HEK293 (cell line): ENCODE measurements around the gene INKA2.

Experiments
- CTCF ChIA-PET: fragments of 350-600 bp; formaldehyde crosslinking; extraction: SDS; loops from one replicate; lab custom pipeline; 2021; ENCODE audit warnings: antibody characterized with exemption; lab: Yijun Ruan, JAX
- POLR2A ChIA-PET: fragments of 300-600 bp; formaldehyde crosslinking; extraction: SDS; loops from one replicate; lab custom pipeline; 2020; ENCODE audit warnings: antibody characterized with exemption, inconsistent platforms; lab: Yijun Ruan, JAX
- H3K27ac ChIP-seq: fragments of 200-500 bp; sonication (Bioruptor generic); 2 replicates; pipeline ENCODE4 v1.5.1; 2014; ENCODE audit warnings: low read depth, low read length, control low read depth, inconsistent platforms; ENCODE audit errors: extremely low read depth
- H3K36me3 ChIP-seq, 2 experiments: fragments of 200-500 bp in 1 of 2; sonication (Bioruptor generic) in 1 of 2; 1 replicate in 1 of 2; 2 replicates in 1 of 2; pipeline ENCODE4 v1.5.1; 2014 to 2017; ENCODE audit warnings: inconsistent platforms in 2 of 2, low read length in 2 of 2; ENCODE audit not compliant: control insufficient read depth in 2 of 2, insufficient read depth in 1 of 2
- H3K4me1 ChIP-seq: fragments of 200-500 bp; sonication (Bioruptor generic); 2 replicates; pipeline ENCODE4 v1.5.1; 2014; ENCODE audit warnings: mild to moderate bottlenecking, low read length, inconsistent platforms; ENCODE audit not compliant: control insufficient read depth, insufficient read depth
- H3K4me3 ChIP-seq: 2 replicates; pipeline ENCODE4 v1.5.1; 2011; ENCODE audit warnings: low read depth, mild to moderate bottlenecking, control low read depth, low read length, moderate library complexity
- H3K9me3 ChIP-seq: fragments of 200-500 bp; sonication (Bioruptor generic); 2 replicates; pipeline ENCODE4 v1.5.1; 2014; ENCODE audit warnings: low read depth, low read length, inconsistent platforms; ENCODE audit not compliant: control insufficient read depth, insufficient read depth
- RBAK ChIP-seq: fragments of 450-650 bp; formaldehyde crosslinking; IDR thresholded peaks from 2 replicates; pipeline ENCODE4 v1.5.1; 2016; ENCODE audit warnings: missing biosample characterization, missing genetic modification characterization
- SALL2 ChIP-seq: fragments of 450-650 bp; formaldehyde crosslinking; IDR thresholded peaks from 2 replicates; pipeline ENCODE4 v1.5.0; 2017; ENCODE audit warnings: missing biosample characterization, mild to moderate bottlenecking, missing genetic modification characterization, borderline replicate concordance
- ZBTB21 ChIP-seq: fragments of 450-650 bp; formaldehyde crosslinking; IDR thresholded peaks from 2 replicates; pipeline ENCODE4 v1.5.1; 2017; ENCODE audit warnings: missing biosample characterization, missing genetic modification characterization
- ZBTB48 ChIP-seq: fragments of 450-650 bp; formaldehyde crosslinking; IDR thresholded peaks from 2 replicates; pipeline ENCODE4 v1.5.1; 2016; ENCODE audit warnings: missing biosample characterization, missing genetic modification characterization
- ZFP69B ChIP-seq: fragments of 450-650 bp; formaldehyde crosslinking; IDR thresholded peaks from 2 replicates; pipeline ENCODE4 v1.5.1; 2016; ENCODE audit warnings: missing biosample characterization, missing genetic modification characterization
- ZNF48 ChIP-seq: fragments of 450-650 bp; formaldehyde crosslinking; IDR thresholded peaks from 2 replicates; pipeline ENCODE4 v1.5.1; 2016; ENCODE audit warnings: missing biosample characterization, missing genetic modification characterization
- ZNF529 ChIP-seq: fragments of 450-650 bp; formaldehyde crosslinking; IDR thresholded peaks from 2 replicates; pipeline ENCODE4 v1.5.1; 2017; ENCODE audit warnings: missing genetic modification characterization, missing biosample characterization; ENCODE audit not compliant: insufficient replicate concordance
- ZNF544 ChIP-seq: fragments of 450-650 bp; formaldehyde crosslinking; IDR thresholded peaks from 2 replicates; pipeline ENCODE4 v1.5.0; 2017; ENCODE audit warnings: missing biosample characterization, missing genetic modification characterization
- ZNF560 ChIP-seq: fragments of 450-650 bp; formaldehyde crosslinking; IDR thresholded peaks from 2 replicates; pipeline ENCODE4 v1.5.1; 2017; ENCODE audit warnings: missing biosample characterization, missing genetic modification characterization, borderline replicate concordance
- ZNF624 ChIP-seq: fragments of 450-650 bp; formaldehyde crosslinking; IDR thresholded peaks from 2 replicates; pipeline ENCODE4 v1.5.1; 2017; ENCODE audit warnings: missing biosample characterization, missing genetic modification characterization
- ZNF658 ChIP-seq: fragments of 450-650 bp; formaldehyde crosslinking; IDR thresholded peaks from 2 replicates; pipeline ENCODE4; 2016; ENCODE audit warnings: missing biosample characterization, missing genetic modification characterization
- ZNF777 ChIP-seq: fragments of 450-650 bp; formaldehyde crosslinking; IDR thresholded peaks from 2 replicates; pipeline ENCODE4 v1.5.1; 2017; ENCODE audit warnings: missing biosample characterization, missing genetic modification characterization, borderline replicate concordance
- ZNF792 ChIP-seq: fragments of 450-650 bp; formaldehyde crosslinking; IDR thresholded peaks from 2 replicates; pipeline ENCODE4 v1.5.1; 2016; ENCODE audit warnings: missing biosample characterization, missing genetic modification characterization
- ZSCAN16 ChIP-seq: fragments of 450-650 bp; formaldehyde crosslinking; IDR thresholded peaks from 2 replicates; pipeline ENCODE4 v1.5.1; 2016; ENCODE audit warnings: missing biosample characterization, missing genetic modification characterization
- TF ChIP-seq, protein P1 (sequence below): fragments of 450-650 bp; formaldehyde crosslinking; IDR thresholded peaks from 2 replicates; pipeline ENCODE4 v1.5.1; 2016; ENCODE audit warnings: missing biosample characterization, missing genetic modification characterization
- TF ChIP-seq, protein P2 (sequence below): fragments of 450-650 bp; formaldehyde crosslinking; IDR thresholded peaks from 2 replicates; pipeline ENCODE4 v1.5.1; 2016; ENCODE audit warnings: missing biosample characterization, missing genetic modification characterization
- TF ChIP-seq, protein P3 (sequence below): IDR thresholded peaks from 2 replicates; pipeline ENCODE4 v1.6.1; 2011; ENCODE audit warnings: mild to moderate bottlenecking, low read depth, low read length, borderline replicate concordance
- TF ChIP-seq, protein P4 (sequence below): fragments of 450-650 bp; formaldehyde crosslinking; IDR thresholded peaks from 2 replicates; pipeline ENCODE4 v1.5.1; 2016; ENCODE audit warnings: missing biosample characterization, missing genetic modification characterization
- TF ChIP-seq, protein P5 (sequence below): fragments of 450-650 bp; formaldehyde crosslinking; IDR thresholded peaks from 2 replicates; pipeline ENCODE4 v1.5.1; 2017; ENCODE audit warnings: missing biosample characterization, missing genetic modification characterization
- TF ChIP-seq, protein P6 (sequence below): fragments of 450-650 bp; formaldehyde crosslinking; IDR thresholded peaks from 2 replicates; pipeline ENCODE4; 2016; ENCODE audit warnings: missing biosample characterization, missing genetic modification characterization

Gene INKA2

DNA sequence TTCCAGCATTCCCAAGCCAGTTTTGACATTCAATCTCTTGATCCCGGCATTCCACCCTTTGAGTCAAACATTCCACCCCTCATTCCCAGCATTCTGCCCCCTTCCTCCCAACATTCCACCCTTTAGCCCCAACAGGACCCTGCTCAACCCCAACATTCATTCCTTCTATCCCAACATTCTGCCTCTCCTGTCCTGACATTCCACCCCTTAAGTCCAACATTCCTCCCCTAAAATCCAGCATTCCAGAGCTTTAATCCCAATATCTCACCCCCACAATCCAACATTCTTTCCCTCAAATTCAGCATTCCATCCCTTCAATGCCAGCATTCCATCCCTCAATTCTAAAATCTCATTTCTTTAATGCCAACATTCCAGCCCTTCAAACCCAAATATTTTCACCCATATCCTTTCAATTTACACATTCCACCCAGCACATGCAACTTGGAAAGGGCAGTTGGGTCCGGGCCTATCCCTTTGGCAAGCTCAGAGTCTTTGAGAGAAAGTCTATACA, 39.4 kb upstream of the INKA2 start (continued):
- TF ChIP-seq, protein P1, sequence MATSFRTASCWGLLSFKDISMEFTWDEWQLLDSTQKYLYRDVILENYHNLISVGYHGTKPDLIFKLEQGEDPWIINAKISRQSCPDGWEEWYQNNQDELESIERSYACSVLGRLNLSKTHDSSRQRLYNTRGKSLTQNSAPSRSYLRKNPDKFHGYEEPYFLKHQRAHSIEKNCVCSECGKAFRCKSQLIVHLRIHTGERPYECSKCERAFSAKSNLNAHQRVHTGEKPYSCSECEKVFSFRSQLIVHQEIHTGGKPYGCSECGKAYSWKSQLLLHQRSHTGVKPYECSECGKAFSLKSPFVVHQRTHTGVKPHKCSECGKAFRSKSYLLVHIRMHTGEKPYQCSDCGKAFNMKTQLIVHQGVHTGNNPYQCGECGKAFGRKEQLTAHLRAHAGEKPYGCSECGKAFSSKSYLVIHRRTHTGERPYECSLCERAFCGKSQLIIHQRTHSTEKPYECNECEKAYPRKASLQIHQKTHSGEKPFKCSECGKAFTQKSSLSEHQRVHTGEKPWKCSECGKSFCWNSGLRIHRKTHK (tag by site-specific recombination), result no peak
- TF ChIP-seq, protein P2, sequence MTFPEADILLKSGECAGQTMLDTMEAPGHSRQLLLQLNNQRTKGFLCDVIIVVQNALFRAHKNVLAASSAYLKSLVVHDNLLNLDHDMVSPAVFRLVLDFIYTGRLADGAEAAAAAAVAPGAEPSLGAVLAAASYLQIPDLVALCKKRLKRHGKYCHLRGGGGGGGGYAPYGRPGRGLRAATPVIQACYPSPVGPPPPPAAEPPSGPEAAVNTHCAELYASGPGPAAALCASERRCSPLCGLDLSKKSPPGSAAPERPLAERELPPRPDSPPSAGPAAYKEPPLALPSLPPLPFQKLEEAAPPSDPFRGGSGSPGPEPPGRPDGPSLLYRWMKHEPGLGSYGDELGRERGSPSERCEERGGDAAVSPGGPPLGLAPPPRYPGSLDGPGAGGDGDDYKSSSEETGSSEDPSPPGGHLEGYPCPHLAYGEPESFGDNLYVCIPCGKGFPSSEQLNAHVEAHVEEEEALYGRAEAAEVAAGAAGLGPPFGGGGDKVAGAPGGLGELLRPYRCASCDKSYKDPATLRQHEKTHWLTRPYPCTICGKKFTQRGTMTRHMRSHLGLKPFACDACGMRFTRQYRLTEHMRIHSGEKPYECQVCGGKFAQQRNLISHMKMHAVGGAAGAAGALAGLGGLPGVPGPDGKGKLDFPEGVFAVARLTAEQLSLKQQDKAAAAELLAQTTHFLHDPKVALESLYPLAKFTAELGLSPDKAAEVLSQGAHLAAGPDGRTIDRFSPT (tag by site-specific recombination), result no peak

DNA sequence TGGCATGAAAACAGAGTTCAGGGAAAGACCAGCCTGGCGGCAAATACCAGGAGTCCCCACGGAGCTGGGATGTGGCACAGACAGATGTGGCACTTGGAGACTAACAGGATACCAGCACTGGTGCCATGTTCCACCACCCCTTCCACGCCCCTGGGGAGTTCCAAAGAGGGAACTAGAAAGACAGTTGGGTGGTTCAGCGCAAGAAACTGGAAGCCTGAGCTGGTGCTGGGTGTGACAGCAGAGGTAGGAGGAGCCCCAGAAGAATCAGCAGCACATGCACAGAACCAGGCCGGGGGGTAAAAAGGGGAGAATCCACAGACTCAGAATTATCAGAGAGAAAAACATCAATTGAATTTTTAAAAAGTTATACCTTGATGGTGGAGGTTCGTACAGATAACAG, 38.9 kb upstream of the INKA2 start:
- no peak overlapping the region for H3K27ac ChIP-seq
- TF ChIP-seq ZNF624 (tag by site-specific recombination), result no peak
- TF ChIP-seq ZBTB48, result no peak
- TF ChIP-seq ZNF792 (tag by site-specific recombination), result no peak
- TF ChIP-seq SALL2 (tag by site-specific recombination), result no peak
- TF ChIP-seq, protein P3, sequence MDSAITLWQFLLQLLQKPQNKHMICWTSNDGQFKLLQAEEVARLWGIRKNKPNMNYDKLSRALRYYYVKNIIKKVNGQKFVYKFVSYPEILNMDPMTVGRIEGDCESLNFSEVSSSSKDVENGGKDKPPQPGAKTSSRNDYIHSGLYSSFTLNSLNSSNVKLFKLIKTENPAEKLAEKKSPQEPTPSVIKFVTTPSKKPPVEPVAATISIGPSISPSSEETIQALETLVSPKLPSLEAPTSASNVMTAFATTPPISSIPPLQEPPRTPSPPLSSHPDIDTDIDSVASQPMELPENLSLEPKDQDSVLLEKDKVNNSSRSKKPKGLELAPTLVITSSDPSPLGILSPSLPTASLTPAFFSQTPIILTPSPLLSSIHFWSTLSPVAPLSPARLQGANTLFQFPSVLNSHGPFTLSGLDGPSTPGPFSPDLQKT, result no peak
- no peak for TF ChIP-seq ZBTB21 (tag by site-specific recombination)
- no peak for TF ChIP-seq ZNF658 (tag by site-specific recombination)
- TF ChIP-seq, protein P4, sequence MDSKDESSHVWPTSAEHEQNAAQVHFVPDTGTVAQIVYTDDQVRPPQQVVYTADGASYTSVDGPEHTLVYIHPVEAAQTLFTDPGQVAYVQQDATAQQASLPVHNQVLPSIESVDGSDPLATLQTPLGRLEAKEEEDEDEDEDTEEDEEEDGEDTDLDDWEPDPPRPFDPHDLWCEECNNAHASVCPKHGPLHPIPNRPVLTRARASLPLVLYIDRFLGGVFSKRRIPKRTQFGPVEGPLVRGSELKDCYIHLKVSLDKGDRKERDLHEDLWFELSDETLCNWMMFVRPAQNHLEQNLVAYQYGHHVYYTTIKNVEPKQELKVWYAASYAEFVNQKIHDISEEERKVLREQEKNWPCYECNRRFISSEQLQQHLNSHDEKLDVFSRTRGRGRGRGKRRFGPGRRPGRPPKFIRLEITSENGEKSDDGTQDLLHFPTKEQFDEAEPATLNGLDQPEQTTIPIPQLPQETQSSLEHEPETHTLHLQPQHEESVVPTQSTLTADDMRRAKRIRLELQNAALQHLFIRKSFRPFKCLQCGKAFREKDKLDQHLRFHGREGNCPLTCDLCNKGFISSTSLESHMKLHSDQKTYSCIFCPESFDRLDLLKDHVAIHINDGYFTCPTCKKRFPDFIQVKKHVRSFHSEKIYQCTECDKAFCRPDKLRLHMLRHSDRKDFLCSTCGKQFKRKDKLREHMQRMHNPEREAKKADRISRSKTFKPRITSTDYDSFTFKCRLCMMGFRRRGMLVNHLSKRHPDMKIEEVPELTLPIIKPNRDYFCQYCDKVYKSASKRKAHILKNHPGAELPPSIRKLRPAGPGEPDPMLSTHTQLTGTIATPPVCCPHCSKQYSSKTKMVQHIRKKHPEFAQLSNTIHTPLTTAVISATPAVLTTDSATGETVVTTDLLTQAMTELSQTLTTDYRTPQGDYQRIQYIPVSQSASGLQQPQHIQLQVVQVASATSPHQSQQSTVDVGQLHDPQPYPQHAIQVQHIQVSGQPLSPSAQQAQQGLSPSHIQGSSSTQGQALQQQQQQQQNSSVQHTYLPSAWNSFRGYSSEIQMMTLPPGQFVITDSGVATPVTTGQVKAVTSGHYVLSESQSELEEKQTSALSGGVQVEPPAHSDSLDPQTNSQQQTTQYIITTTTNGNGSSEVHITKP (tag by site-specific recombination), result no peak
- no peak for TF ChIP-seq RBAK (tag by site-specific recombination)
- no peak for TF ChIP-seq ZNF777 (tag by site-specific recombination)
- TF ChIP-seq ZFP69B (tag by site-specific recombination), result no peak
- TF ChIP-seq ZNF48, result no peak
- no peak for TF ChIP-seq ZNF560 (tag by site-specific recombination)
- TF ChIP-seq, protein P5, sequence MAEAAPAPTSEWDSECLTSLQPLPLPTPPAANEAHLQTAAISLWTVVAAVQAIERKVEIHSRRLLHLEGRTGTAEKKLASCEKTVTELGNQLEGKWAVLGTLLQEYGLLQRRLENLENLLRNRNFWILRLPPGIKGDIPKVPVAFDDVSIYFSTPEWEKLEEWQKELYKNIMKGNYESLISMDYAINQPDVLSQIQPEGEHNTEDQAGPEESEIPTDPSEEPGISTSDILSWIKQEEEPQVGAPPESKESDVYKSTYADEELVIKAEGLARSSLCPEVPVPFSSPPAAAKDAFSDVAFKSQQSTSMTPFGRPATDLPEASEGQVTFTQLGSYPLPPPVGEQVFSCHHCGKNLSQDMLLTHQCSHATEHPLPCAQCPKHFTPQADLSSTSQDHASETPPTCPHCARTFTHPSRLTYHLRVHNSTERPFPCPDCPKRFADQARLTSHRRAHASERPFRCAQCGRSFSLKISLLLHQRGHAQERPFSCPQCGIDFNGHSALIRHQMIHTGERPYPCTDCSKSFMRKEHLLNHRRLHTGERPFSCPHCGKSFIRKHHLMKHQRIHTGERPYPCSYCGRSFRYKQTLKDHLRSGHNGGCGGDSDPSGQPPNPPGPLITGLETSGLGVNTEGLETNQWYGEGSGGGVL (tag by site-specific recombination), result no peak
- TF ChIP-seq ZNF544 (tag by site-specific recombination), result no peak
- TF ChIP-seq, protein P6, sequence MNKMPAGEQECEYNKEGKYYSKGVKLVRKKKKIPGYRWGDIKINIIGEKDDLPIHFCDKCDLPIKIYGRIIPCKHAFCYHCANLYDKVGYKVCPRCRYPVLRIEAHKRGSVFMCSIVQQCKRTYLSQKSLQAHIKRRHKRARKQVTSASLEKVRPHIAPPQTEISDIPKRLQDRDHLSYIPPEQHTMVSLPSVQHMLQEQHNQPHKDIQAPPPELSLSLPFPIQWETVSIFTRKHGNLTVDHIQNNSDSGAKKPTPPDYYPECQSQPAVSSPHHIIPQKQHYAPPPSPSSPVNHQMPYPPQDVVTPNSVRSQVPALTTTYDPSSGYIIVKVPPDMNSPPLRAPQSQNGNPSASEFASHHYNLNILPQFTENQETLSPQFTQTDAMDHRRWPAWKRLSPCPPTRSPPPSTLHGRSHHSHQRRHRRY (tag by site-specific recombination), result no peak
- no peak for TF ChIP-seq ZNF529 (tag by site-specific recombination)
- TF ChIP-seq ZSCAN16 (tag by site-specific recombination), result no peak
- POLR2A ChIA-PET, result no interaction called here

More for the DNA sequence above, 38.9 kb upstream of the INKA2 start:
- H3K9me3 ChIP-seq, result no peaks in the 10 kb centered on the region
- CTCF ChIA-PET, result interaction anchor here (0.6 to 1.6 kb wide), 2 partner anchors 9 to 41 kb away, joined by 4 to 5 read pairs; no protein-coding TSS in a partner anchor
- H3K4me3 ChIP-seq, result no peak overlapping the region
- H3K4me1 ChIP-seq, result no peaks in the 10 kb centered on the region
- H3K36me3 ChIP-seq, result no peaks in the 10 kb centered on the region
